ENCODE results near the gene LRRC41. TPM values are rescaled to one million over a fixed set of nuclear protein-coding genes. Genes with fewer than 3 reads are reported as not detected.
A peak's percentile ranks its signal among the peaks of the same experiment; 100 is the strongest.

Gene LRRC41
- total RNA-seq, 2 experiments from 2014 or later, result 36.8 to 48.8 TPM

GRCh38 chr1:46281021-46281420 lies 22.4 kb downstream of the LRRC41 start:
- Histone ChIP-seq H3K9me3 (ENCODE audit: low read length) (no peaks in the 10 kb centered on the region), H3K79me2 (ENCODE audit: insufficient read depth, low read depth, low read length) (no peaks in the 10 kb centered on the region), H4K20me1 (ENCODE audit: insufficient read depth, low read length) (no peaks in the 10 kb centered on the region), H3K4me2 (ENCODE audit: low read length) (no peak overlapping the region), H2AFZ (ENCODE audit: low read length) (no peak overlapping the region), H3K4me3 (ENCODE audit: low read depth, low read length, poor library complexity, severe bottlenecking) (no peak overlapping the region), H3K4me1 (ENCODE audit: insufficient read depth, low read length, poor library complexity, severe bottlenecking) (peaks cover 5% of the 10 kb centered on the region), H3K27ac (ENCODE audit: low read depth, low read length, poor library complexity, severe bottlenecking) (no peak overlapping the region), H3K36me3 (ENCODE audit: insufficient read depth, low read length) (peaks cover 92% of the 10 kb centered on the region), H3K9me2 (ENCODE audit: insufficient read depth, low read length) (no peaks in the 10 kb centered on the region)
- TF ChIP-seq, protein P1, sequence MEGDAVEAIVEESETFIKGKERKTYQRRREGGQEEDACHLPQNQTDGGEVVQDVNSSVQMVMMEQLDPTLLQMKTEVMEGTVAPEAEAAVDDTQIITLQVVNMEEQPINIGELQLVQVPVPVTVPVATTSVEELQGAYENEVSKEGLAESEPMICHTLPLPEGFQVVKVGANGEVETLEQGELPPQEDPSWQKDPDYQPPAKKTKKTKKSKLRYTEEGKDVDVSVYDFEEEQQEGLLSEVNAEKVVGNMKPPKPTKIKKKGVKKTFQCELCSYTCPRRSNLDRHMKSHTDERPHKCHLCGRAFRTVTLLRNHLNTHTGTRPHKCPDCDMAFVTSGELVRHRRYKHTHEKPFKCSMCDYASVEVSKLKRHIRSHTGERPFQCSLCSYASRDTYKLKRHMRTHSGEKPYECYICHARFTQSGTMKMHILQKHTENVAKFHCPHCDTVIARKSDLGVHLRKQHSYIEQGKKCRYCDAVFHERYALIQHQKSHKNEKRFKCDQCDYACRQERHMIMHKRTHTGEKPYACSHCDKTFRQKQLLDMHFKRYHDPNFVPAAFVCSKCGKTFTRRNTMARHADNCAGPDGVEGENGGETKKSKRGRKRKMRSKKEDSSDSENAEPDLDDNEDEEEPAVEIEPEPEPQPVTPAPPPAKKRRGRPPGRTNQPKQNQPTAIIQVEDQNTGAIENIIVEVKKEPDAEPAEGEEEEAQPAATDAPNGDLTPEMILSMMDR (conservative IDR thresholded peaks at IDR 0.05; ENCODE audit: low read length), result no peak
- TF ChIP-seq EZH2phosphoT487 (IDR thresholded peaks at IDR 0.05; ENCODE audit: borderline replicate concordance, low read depth, low read length), result no peak
- CTCF ChIA-PET (ENCODE audit: unreplicated experiment), result no interaction called here
- no TSS peak for BruUV-seq (replicated peaks)
- intact Hi-C loops (cut with micrococcal nuclease; ENCODE audit: unreplicated experiment), result no loop called here
- POLR2A ChIA-PET, result interaction anchor here (0.5 to 1.1 kb wide), 3 partner anchors 9 to 87 kb away, joined by 3 to 4 read pairs (median 4); no protein-coding TSS in a partner anchor
- DNase-seq (ENCODE audit: low spot score), result no peak

- peaks cover 5% of the 10 kb centered on the region for H3K4me1 ChIP-seq (ENCODE audit: insufficient read depth, low read length, poor library complexity, severe bottlenecking)
- TF ChIP-seq, protein P1 (conservative IDR thresholded peaks at IDR 0.05; ENCODE audit: low read length), result no peak
- TF ChIP-seq EZH2phosphoT487 (IDR thresholded peaks at IDR 0.05; ENCODE audit: borderline replicate concordance, low read depth, low read length), result no peak
- no peak overlapping the region for H3K27ac ChIP-seq (ENCODE audit: low read depth, low read length, poor library complexity, severe bottlenecking)
- no peak for DNase-seq (ENCODE audit: low spot score)
- BruUV-seq (replicated peaks), result no TSS peak
- intact Hi-C loops (cut with micrococcal nuclease; ENCODE audit: unreplicated experiment), result no loop called here
- no peaks in the 10 kb centered on the region for H3K9me2 ChIP-seq (ENCODE audit: insufficient read depth, low read length)
- ChIA-PET CTCF (ENCODE audit: unreplicated experiment) (no interaction called here), POLR2A (interaction anchor here (0.8 kb wide), 1 partner anchor 414 kb away, joined by 3 read pairs; no protein-coding TSS in a partner anchor)
- H4K20me1 ChIP-seq (ENCODE audit: insufficient read depth, low read length), result no peaks in the 10 kb centered on the region
- H3K4me2 ChIP-seq (ENCODE audit: low read length), result no peak overlapping the region
- peaks cover 92% of the 10 kb centered on the region for H3K36me3 ChIP-seq (ENCODE audit: insufficient read depth, low read length)
- no peaks in the 10 kb centered on the region for H3K79me2 ChIP-seq (ENCODE audit: insufficient read depth, low read depth, low read length)
- H2AFZ ChIP-seq (ENCODE audit: low read length), result no peak overlapping the region
- no peaks in the 10 kb centered on the region for H3K9me3 ChIP-seq (ENCODE audit: low read length)
- no peak overlapping the region for H3K4me3 ChIP-seq (ENCODE audit: low read depth, low read length, poor library complexity, severe bottlenecking)
Measured at GRCh38 chr1:46280092-46280491, 23.3 kb downstream of the LRRC41 start.

- CTCF ChIA-PET (ENCODE audit: unreplicated experiment), result no interaction called here
- Histone ChIP-seq H3K9me2 (ENCODE audit: insufficient read depth, low read length) (no peaks in the 10 kb centered on the region), H2AFZ (ENCODE audit: low read length) (no peak overlapping the region), H3K27ac (ENCODE audit: low read depth, low read length, poor library complexity, severe bottlenecking) (no peak overlapping the region), H4K20me1 (ENCODE audit: insufficient read depth, low read length) (no peaks in the 10 kb centered on the region), H3K4me1 (ENCODE audit: insufficient read depth, low read length, poor library complexity, severe bottlenecking) (no peaks in the 10 kb centered on the region), H3K36me3 (ENCODE audit: insufficient read depth, low read length) (peaks cover 93% of the 10 kb centered on the region), H3K79me2 (ENCODE audit: insufficient read depth, low read depth, low read length) (no peaks in the 10 kb centered on the region), H3K4me2 (ENCODE audit: low read length) (no peak overlapping the region), H3K9me3 (ENCODE audit: low read length) (no peaks in the 10 kb centered on the region), H3K4me3 (ENCODE audit: low read depth, low read length, poor library complexity, severe bottlenecking) (no peak overlapping the region)
- DNase-seq (ENCODE audit: low spot score), result no peak
- POLR2A ChIA-PET, result no interaction called here
- TSS peak; percentile 9 for BruUV-seq (replicated peaks)
- intact Hi-C loops (cut with micrococcal nuclease; ENCODE audit: unreplicated experiment), result no loop called here
- no peak for TF ChIP-seq EZH2phosphoT487 (IDR thresholded peaks at IDR 0.05; ENCODE audit: borderline replicate concordance, low read depth, low read length)
- TF ChIP-seq, protein P1 (conservative IDR thresholded peaks at IDR 0.05; ENCODE audit: low read length), result no peak
Measured at GRCh38 chr1:46278807-46279206, 24.6 kb downstream of the LRRC41 start.

Data from OCI-LY7 (cell line).